Uterus (tissue), 2 donors: ENCODE results near the gene AK2.
A peak's percentile ranks its signal among the peaks of the same experiment; 100 is the strongest.

Source experiments
- CTCF ChIP-seq, 4 experiments: fragments of 200-600 bp in 2 of 4; fragments of 450-650 bp in 2 of 4; sonication (generic) in 2 of 4; IDR thresholded peaks; one replicate each; pipeline ENCODE4 v1.5.1; 2016 to 2019; ENCODE audit warnings: antibody characterized with exemption in 4 of 4, mild to moderate bottlenecking in 2 of 4, moderate library complexity in 1 of 4
- POLR2A ChIP-seq, 2 donors: fragments of 450-650 bp; IDR thresholded peaks; one replicate each; pipeline ENCODE4 v1.6.1; 2016; ENCODE audit warnings: antibody characterized with exemption in 2 of 2, mild to moderate bottlenecking in 1 of 2, moderate library complexity in 1 of 2

- TF ChIP-seq CTCF (IDR thresholded peaks at IDR 0.05) (no peak), POLR2A (IDR thresholded peaks at IDR 0.05) (peak in 1 of 2 donors; percentile 23)
Observed at GRCh38 chr1:32981003-32981901, 55.4 kb downstream of the AK2 start.
